SKM-1 (cell line): ENCODE data around the gene LMNA.
A peak's percentile ranks its signal among the peaks of the same experiment; 100 is the strongest.

ENCODE experiments used
- DNase-seq: peaks from one replicate; lab custom pipeline; 2025; ENCODE audit not compliant: unreplicated experiment; lab: John Stamatoyannopoulos, UW

The LMNA gene

DNA sequence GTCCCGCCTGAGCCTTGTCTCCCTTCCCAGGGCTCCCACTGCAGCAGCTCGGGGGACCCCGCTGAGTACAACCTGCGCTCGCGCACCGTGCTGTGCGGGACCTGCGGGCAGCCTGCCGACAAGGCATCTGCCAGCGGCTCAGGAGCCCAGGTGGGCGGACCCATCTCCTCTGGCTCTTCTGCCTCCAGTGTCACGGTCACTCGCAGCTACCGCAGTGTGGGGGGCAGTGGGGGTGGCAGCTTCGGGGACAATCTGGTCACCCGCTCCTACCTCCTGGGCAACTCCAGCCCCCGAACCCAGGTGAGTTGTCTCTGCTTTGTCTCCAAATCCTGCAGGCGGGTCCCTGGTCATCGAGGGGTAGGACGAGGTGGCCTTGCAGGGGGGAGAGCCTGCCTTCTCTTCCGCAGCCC is 24.0 kb downstream of the LMNA start:
- no peak for DNase-seq

- DNase-seq = no peak
Observed at GRCh38 chr1:156140879-156141707, 26.6 kb downstream of the LMNA start.

GRCh38 chr1:156143765-156144489 is 29.4 kb downstream of the LMNA start:
- DNase-seq = no peak

- DNase-seq = no peak
Observed at GRCh38 chr1:156144742-156145141, 30.2 kb downstream of the LMNA start.

- no peak for DNase-seq
Observed at GRCh38 chr1:156145650-156146019, 31.1 kb downstream of the LMNA start.

GRCh38 chr1:156146020-156146768 is 31.7 kb downstream of the LMNA start:
- peak; percentile 89 for DNase-seq

- DNase-seq = no peak
Observed at GRCh38 chr1:156146769-156147405, 32.4 kb downstream of the LMNA start.

DNA sequence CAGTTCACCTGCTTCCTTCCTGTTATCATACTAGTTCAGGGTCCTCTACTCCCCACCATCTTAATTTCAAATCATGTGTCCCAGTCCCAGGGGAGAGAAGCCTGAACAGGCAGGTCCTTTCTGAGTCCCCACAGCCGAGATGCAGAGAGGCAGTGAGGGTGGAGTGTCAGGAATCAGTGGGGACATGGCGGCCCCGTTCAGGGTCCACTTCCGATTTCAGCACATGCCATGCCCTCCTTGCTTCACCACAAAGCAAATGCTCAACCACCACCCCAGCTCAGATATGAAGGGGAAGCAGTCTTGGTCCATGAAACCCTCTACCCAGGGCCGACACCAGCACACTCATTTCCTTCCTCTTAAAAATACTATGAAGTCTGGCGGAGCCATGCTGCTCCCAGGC is 33.7 kb downstream of the LMNA start:
- peak; percentile 92 for DNase-seq

DNA sequence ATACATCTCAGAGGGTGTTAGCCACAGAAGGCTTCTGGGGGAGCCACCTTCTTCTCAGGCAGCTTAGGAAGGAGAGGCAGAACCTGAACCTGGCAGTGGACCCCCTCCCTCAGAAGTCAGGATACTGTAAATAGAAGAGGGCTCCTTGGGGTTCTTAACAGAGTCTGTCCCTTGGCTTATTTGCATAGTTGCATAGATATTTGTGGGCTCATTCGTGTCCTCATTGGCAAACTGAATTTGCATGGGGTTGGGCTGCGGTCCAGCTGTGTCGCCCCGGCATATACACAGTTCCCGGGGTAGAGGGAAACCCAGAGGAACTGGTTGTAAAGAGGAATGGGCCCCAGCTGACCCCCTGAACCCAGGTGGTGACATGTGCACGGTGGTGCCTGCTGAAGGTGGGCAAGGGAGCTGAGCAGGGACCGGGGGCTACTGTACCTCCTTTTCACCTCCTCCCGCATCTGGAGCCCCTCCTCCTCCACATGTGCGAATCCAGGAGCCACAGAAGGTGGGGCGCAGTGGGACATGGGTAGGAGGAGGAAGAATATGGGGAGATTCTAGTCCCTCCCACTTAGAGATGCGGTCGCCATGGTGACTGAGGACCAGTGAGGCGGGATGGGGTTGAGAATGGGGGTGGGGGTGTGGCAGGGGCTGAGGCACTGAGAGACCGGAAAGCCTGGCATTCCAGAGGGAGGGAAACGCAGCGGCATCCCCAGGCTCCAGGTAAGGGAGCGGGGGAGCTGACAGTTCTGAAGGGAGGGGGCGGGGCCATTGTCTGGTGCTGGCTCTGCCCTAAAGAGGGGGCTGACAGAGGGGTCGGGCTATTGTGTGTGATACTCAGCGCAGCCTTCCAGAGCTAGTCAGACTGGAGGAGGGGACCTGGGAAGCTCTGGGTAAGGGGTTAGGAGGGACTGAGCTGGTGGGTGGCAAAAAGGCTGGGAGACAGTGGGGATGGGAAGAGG is 35.1 kb downstream of the LMNA start:
- DNase-seq = no peak

DNA sequence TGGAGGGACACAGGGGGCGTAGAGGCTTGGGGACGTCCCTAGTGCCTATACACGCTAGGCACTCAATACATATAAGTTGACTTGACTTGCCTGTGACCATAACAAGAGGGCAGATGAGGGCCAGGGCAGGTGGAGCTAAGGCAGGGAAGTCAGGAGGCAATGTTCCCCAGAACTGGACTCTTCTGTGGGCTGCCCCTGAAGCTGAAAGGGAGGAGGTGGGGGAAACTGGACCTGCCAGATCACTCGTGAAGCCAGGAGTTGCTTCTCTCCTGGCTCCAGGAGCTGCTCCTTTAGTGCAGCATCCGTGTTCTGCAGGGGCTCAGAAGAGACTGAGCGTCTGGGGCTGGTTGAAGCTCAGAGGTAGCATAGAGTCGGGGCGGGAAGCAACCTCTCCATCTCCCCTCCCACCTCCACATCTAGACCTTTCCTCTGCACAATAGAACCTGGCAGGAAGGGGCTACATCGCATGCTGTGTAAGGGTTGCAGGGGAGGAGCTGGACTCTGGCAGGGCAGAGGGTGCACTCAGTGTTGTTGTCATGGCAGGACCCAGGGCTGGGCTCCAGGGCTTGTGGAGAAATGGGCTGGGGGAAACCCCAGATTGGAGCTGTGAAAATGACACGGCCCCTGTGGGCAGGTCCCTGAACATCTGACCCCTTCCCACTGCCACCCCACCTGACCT is 36.0 kb downstream of the LMNA start:
- no peak for DNase-seq

- DNase-seq = no peak
Observed at GRCh38 chr1:156151093-156151688, 36.7 kb downstream of the LMNA start.

DNA sequence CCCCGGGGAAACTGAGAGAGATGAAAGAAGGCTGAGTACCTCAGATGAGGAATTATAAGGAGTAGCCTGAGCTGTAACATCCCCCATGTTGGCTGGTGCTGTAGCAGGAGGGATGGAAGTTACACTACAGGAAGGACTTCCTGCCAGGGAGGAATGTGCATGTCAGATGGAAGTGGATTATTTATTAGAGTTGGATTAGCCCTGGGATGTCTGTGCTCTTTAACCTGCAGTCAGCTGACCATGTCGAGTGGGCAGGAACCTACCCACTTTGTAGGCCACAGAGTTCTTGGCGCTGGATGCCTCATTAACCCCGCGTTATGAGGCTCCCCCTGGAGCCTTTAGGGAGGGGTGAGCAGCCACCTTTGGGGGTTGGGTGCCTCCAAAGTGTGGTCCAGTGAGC is 38.1 kb downstream of the LMNA start:
- DNase-seq = no peak

GRCh38 chr1:156153362-156153761 is 38.9 kb downstream of the LMNA start, which contains the start of gene SEMA4A:
Gene SEMA4A, plus strand, starts transcription at chr1:156153585. Its CDS starts 994 bp downstream, at chr1:156154579.
- no peak for DNase-seq

DNA sequence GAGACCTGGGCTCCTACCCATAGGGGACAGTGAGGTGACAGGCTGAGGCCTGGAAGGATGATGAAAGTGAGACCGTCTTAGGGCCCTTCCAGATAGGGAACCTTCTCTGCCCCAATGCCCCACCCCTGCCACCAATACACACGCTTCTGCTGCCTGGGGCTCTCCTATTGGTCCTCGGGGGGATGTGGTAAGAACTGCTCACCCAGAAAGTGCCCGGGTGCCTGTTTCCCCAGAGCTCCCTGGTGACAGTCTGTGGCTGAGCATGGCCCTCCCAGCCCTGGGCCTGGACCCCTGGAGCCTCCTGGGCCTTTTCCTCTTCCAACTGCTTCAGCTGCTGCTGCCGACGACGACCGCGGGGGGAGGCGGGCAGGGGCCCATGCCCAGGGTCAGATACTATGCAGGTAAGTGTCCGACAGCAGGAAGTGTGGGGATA is 39.8 kb downstream of the LMNA start:
- peak; percentile 94 for DNase-seq

DNA sequence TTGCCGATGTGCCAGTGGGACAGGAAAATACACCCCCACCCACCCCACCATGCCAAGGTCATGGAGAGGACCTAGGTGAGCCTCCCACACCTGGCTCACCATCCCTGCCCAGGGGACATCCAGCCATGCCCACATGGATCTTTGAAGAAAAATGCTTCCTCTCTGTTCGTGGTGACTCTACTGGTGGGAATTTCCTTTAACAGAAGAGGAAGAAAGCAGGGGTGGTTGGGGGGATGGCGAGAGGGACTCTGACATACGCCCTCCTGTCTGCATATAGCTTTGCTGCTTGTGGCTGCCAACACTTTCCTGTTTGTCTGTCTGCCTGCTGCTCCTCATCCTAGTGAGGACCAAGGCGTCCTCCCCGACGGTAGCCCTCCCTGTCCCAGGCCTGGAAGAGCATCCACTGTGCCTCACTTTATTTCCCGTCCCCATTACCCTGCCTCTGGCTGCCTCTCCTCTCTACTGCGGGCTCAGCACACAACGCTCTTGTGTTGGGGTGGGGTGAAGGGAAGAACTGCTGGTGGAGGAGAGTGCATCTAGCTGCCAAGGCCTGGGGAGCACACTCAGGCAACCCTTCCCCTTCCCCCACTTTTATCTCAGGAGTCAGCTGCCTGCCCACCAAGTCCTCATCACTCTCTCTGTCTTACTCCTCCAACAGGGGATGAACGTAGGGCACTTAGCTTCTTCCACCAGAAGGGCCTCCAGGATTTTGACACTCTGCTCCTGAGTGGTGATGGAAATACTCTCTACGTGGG is 41.4 kb downstream of the LMNA start:
- no peak for DNase-seq

DNA sequence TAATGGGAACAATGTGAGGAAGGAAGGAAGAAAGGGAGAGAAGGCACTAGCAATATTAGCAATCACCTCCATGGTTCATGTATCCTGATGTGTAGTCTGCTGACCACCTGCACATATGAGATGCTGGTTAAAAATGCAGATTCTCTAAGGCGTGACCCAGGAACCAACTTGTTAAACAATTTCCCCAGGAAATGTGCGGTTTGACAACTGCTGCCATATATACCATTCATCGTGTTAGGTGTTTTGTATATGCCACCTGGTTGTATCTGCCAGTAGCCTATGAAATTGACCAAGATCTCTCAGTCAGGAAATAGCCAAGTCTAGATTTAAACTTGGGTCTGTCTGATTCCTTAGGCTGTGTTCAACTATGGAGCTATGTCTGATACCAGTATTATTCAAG is 43.0 kb downstream of the LMNA start:
- no peak for DNase-seq

DNA sequence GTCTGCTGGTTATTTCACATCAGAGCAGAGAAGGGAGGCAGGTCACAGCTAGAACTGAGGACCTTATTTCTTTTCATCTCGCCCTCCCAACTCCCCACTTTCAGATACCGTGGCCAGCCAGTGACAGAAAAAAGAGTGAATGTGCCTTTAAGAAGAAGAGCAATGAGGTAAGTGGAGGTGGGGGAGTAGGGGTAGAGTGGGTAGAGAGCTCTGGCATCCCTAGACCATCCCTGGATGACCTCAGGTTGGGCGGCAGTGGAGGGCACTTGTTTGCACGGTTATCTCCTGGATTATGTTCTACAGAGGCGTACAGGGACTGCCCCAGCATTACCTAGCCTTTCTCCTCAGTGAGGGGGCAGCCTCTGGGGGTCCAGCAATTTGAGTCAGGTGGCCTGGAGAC is 43.5 kb downstream of the LMNA start:
- DNase-seq = no peak

- DNase-seq = no peak
Observed at GRCh38 chr1:156160000-156160742, 45.7 kb downstream of the LMNA start.
